Transverse colon (tissue), 3 donors: ENCODE measurements around the gene DOCK3.

Source experiments
- CTCF ChIP-seq, 5 experiments: fragments of 200-600 bp in 3 of 5; fragments of 450-650 bp in 2 of 5; sonication (generic) in 3 of 5; IDR thresholded peaks; 1 replicate in 2 of 5; 2 replicates in 3 of 5; pipeline ENCODE4 v1.5.1; 2016 to 2017; ENCODE audit warnings: antibody characterized with exemption in 5 of 5, inconsistent platforms in 3 of 5, mild to moderate bottlenecking in 2 of 5, moderate library complexity in 1 of 5
- EP300 ChIP-seq: sonication (generic); formaldehyde crosslinking; IDR thresholded peaks from one replicate; pipeline ENCODE4 v1.6.1; 2017; ENCODE audit warnings: antibody characterized with exemption, low read depth

GRCh38 chr3:50924638-50925037, 249.9 kb downstream of the DOCK3 start:
- TF ChIP-seq CTCF (IDR thresholded peaks at IDR 0.05) (no peak), EP300 (no peak)
